Inferior parietal cortex (tissue), 1 donor: ENCODE measurements around the gene CASR.
"Not testable (repeated sequence)": the region's sequence is repeated elsewhere in the genome, so short reads cannot be mapped to it uniquely, and the experiment has no call there.

Experiments
- DNase-seq: peaks from one replicate; pipeline ENCODE4 v3.0.0-alpha.2; 2016; ENCODE audit errors: extremely low spot score

The CASR gene, protein sequence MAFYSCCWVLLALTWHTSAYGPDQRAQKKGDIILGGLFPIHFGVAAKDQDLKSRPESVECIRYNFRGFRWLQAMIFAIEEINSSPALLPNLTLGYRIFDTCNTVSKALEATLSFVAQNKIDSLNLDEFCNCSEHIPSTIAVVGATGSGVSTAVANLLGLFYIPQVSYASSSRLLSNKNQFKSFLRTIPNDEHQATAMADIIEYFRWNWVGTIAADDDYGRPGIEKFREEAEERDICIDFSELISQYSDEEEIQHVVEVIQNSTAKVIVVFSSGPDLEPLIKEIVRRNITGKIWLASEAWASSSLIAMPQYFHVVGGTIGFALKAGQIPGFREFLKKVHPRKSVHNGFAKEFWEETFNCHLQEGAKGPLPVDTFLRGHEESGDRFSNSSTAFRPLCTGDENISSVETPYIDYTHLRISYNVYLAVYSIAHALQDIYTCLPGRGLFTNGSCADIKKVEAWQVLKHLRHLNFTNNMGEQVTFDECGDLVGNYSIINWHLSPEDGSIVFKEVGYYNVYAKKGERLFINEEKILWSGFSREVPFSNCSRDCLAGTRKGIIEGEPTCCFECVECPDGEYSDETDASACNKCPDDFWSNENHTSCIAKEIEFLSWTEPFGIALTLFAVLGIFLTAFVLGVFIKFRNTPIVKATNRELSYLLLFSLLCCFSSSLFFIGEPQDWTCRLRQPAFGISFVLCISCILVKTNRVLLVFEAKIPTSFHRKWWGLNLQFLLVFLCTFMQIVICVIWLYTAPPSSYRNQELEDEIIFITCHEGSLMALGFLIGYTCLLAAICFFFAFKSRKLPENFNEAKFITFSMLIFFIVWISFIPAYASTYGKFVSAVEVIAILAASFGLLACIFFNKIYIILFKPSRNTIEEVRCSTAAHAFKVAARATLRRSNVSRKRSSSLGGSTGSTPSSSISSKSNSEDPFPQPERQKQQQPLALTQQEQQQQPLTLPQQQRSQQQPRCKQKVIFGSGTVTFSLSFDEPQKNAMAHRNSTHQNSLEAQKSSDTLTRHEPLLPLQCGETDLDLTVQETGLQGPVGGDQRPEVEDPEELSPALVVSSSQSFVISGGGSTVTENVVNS

DNA sequence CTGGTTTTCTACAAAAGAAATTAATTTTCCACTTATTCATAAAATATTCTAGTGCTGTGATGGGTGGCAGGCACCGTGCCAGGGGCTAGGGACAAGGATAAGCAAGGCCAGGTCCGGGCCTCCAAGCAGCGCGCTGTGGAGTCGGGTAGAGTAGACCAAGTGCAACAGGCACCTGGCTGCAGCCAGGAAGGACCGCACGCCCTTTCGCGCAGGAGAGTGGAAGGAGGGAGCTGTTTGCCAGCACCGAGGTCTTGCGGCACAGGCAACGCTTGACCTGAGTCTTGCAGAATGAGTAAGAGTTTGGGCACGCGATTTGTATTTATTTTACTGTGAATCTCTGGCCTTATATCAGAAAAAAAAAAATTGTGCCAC lies at the start of gene CASR:
TSS of gene CASR (plus strand) at position 148 of the 372 bp plus-strand sequence. CDS start 70,522 bp downstream, outside the sequence.
- DNase-seq, result no peak

DNA sequence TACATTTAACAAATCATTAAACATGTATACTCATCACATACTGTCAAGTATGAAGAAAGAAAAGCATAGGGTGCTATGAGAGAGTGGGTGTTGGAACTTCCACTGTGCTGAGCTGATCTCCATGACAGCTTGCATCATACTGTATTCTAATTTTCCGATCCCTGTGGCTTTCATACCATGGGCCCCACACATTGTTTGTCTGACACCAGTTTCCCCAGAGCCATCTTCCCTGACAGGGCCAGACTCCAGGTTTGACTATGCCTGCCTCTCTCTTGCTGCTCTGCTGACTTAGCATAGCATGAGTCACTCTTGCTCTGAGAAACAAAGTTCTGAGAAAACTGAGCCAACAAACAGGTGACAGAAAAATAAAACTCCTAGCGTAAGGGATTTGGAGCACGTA lies 37.0 kb upstream of the CASR start:
- DNase-seq, result no peak

DNA sequence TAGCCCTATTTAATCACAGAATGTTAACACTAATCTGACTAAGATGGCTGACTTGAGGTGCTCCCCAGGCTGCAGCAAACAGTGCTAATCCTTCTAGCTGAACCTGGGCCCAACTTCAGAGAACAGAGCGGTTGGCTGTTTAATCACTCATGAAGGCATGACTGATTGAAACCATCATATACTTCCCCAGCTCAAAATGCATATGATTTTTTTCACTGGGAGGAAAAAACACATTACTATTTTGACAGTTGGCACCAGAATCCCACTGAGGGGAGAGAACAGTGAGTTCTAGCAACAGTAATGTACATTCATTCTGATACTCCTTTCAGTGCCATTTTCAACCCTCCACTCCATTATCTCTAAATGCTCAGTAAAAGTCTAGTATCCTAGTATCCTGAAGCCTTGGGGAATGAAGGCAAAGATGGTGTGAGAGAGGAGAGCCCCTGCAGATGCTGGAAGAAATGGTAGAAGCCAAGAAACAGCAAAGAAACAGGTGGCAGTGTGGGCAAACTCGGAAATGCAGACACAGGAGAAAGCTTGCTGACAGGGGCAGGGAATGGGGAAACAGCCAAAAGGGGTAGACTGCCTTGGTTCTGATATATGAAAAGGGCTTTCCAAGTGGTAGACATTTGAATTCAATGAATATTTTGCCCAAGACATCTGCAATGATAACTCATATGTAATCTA lies 34.4 kb upstream of the CASR start:
- no peak for DNase-seq

DNA sequence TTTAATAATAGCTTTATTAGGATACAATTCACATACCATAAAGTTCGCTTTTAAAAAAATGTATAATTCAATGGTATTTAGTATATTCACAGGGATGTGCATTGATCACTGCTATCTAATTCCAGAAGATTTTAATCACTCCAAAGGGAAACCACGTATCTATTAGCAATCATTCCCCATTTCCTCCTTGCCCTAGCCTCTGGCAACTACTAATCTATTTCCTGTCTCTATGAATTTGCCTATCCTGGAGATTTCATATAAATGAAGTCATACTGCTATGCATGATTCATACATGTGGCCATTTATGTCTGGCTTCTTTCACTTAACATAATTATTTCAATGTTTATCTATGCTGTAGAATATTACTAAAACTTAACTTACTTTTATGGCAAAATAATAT lies 32.0 kb upstream of the CASR start:
- DNase-seq, result no peak

DNA sequence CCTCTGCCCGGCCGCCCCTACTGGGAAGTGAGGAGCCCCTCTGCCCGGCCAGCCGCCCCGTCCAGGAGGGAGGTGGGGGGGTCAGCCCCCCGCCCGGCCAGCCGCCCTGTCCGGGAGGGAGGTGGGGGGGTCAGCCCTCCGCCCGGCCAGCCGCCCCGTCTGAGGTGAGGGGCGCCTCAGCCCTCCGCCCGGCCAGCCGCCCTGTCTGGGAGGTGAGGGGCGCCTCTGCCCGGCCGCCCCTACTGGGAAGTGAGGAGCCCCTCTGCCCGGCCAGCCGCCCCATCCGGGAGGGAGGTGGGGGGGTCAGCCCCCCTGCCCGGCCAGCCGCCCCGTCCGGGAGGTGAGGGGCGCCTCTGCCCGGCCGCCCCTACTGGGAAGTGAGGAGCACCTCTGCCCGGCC lies 18.5 kb upstream of the CASR start:
- DNase-seq, result not testable (repeated sequence)

DNA sequence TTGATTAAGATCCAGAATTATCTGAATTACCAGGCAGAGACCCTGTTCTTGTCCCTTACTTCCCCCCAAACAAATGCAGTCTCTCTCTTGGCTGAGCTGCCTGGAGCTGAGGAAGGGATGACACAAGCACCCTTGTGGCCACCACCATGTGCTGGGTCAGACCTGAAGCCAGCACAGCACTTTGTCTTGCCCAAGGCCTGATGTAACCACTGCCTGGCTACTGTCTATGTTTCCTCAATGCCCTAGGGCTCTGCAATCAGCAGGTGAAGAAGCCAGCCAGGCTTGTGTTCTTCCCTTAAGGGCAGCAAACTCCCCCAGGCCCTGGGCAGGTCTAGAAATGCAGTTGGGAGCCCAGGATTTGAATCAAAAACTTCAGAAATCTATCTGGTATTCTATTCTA lies 15.8 kb upstream of the CASR start:
- no peak for DNase-seq

DNA sequence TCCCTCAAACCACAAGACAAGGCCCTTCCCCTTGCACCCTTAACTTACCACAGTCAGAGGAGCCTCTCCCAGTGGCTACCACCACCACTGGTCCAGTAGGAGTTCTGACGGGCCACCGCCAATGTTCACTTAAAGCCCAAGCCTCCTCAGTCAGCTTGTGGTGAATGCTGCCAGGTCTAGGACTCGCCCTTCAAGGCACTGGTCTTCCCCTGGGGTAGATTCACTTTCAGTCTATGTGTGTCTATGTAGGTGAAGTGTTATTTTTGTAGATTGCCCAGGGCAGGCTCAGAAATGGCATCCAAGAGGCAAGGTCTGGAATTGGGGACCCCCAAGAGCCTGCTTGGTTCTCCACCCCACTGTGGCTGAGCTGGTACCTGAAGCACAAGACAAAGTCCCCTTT lies 15.4 kb upstream of the CASR start:
- no peak for DNase-seq

DNA sequence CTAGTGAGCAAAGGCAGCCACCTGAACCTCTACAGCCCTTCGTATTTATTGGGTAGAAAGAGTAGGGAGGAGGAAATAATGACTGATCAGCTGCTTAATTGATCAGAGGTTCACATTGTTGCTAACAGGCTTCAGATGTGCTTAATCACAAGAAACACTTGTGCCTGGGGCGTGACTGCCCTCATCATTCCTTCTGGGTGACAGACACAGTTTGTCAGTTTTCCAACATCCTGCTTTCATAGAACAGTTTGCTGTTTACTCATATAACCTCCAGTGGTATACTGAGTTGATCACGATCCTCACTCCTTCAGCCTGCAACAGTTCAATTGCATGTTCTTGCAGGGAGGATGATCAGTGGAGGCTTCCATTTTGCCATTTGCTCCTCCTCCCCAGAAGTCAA lies 13.6 kb upstream of the CASR start:
- no peak for DNase-seq

DNA sequence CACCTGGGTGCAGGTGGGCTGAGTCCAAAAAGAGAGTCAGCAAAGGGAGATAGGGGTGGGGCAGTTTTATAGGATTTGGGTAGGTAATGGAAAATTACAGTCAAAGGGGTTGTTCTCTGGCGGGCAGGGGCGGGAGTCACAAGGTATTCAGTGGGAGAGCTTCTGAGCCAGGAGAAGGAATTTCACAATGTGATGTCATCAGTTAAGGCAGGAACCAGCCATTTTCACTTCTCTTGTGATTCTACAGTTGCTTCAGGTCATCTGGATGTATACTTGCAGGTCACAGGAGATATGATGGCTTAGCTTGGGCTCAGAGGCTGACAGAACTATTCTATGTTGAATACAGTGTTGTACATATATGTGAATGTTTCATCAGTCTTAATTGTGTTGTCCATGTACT lies 12.1 kb upstream of the CASR start:
- not testable (repeated sequence) for DNase-seq

DNA sequence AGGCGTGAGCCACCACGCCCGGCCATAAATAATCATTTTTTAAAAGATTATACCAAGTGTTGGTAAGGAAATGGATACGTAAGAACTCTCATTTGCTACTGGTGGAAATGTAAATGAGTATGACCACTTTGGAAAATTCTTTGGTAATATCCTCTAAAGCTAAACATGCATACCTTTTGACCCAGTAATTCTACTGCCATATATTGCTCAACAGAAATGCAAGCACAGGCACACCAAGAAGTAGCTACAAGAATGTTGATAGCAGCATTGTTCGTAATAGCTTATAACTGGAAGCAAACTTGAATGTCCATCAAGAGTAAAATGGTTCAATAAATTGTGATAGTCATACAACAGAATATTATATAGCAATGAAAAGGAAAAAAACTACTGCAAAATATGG lies 4.8 kb upstream of the CASR start:
- DNase-seq, result no peak

DNA sequence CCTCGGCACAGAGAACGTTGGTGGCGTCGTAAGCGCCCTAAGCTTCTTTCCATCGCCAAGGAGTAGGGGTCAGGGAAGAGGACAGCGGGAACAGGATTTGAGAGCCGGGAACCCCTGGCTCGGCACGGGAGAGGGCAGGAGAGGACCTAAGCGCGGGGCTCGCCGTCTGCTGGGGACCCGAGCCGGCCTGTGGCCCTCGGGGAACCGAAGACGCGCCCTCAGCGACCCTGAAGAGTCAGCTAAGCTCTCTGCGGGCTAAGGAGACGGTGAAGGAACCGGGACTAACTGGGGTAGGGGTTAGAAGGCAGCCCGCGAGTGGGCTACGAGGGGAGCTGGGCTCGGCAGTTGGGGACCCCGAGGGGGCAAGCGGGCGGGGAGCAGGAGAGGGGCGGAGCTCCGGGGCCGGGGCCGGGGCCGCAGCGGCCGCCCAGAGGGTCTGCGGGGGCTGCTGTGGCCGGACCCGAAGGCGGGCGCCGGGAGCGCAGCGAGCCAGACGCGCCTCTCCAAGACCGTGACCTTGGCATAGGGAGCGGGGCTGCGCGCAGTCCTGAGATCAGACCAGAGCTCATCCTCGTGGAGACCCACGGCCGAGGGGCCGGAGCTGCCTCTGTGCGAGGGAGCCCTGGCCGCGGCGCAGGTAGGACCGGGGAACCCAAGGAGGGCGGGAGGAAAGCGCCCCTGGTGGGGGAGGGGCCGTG lies 574 bp downstream of the CASR start:
- no peak for DNase-seq

DNA sequence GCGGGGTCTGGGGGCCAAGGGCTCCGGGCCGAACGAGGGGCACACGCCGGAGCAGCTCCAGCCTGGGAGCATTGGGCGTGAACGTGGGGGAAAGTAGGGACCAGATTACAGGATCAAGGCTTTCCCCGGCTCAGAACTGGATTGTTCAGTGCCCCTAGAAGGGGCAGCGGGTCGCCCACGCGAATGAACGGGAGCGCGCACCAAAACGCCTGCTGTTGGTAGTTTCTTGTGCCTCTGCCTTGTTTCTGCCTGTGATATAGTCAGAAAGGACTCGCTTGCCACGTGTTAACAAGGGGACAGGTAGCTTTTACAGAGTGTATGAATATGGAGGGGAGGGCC lies 1.1 kb downstream of the CASR start:
- DNase-seq, result no peak

DNA sequence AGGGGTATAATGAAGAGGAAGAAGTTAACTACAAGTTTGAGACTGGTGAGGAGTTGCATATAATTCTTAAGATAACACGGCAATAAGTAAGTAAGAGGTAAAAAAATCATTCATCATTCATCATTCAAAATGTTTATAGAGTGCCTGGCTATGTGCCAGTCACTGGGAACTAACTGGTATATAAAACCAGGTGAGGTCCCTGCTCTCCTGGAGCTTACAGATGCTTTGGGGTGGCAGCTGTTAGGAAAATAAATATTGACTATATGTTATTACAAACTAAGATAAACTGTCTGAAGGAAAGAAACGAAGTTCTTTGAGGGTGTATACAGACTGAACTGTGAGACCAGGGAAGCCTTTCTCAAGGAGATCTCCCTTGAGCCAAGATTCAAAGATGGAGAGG lies 2.9 kb downstream of the CASR start:
- no peak for DNase-seq

DNA sequence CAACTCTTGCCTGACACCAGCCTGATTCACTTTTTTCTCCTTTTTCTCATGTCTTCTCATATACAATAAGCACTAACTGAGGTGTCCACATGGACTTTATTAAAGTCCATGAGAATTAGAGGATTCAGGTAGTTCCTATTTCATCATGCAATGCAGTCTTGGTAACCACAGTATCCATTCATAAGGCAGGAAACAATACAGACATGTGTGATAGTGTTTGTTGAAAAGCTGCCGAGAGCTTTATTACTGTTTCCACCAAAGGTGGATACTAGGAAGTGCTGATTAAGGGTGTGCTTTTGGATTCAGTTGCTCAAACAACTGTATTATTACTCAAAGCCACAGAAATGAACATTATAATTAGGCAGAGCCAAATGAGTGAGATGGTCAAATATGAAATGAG lies 5.3 kb downstream of the CASR start:
- no peak for DNase-seq

DNA sequence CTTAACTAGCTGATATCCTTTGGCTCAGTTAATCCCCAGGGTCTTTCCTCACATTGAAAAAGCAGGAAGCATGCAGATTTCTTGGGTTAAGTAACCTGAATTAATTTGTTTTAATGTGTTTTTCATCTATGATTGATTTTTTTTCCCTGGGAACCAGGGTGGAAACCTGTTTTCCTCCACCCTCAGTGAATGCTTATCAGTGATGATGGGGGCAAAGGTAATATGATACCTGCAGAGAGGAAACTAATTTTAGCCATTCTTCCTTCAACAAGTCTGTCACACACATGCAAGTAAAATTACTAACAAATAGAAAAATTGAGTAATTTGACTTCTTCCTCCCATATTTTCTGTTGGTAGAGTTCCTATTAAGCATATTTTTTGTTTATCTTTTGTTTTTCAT lies 5.9 kb downstream of the CASR start:
- DNase-seq, result no peak

DNA sequence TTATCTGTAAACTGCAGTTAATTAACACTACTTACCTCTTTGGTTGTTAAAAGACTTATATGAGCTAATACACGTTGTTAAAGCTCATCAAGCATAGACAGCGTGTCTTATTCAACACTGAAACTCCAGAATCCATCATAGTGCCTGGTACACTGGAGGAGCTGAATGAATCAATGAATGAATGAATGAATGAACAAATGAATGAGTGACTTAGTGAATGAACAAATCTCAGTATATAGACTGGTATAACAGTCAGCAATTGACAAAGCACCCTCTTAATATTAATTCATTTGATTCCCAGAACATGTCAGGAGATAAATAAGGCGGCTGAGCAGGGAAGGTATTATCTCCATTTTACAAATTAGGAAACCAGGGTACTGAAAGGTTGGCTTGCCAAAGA lies 7.1 kb downstream of the CASR start:
- no peak for DNase-seq

DNA sequence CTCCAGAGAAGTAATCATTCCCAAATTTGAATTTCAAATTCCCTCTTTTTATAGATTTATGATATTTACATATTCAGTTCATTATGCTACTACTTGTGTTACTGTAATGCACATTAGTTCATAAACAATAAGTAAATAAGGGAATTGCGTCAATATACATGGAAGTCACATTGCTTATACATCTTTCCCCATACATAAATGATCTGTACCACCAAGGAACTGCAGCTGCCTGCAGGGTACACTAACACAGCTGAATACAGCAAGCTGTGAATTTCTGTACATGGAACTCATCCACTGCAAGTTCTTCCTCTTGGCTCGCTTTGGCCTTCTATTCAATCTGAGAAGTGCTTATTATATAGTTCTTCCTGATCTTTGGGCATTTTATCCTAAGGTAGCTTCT lies 15.5 kb downstream of the CASR start:
- DNase-seq, result no peak

DNA sequence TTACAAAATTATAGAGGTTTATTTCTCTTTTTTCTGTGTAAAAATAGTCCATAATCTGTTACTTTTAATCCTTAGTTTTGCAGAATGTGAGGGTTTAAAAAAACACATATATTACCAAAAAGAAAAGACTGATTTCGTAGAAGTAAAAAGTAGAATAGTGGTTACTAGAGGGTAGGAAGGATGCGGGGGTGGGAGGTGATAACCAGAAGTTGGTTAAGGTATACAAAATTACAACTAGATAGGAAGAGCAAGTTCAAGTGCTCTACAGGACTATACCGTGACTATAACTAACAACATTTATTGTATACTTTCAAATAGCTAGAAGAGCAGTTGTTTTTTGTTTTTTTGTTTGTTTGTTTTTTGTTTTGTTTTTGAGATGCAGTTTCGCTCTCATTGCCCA lies 16.1 kb downstream of the CASR start:
- DNase-seq, result no peak

DNA sequence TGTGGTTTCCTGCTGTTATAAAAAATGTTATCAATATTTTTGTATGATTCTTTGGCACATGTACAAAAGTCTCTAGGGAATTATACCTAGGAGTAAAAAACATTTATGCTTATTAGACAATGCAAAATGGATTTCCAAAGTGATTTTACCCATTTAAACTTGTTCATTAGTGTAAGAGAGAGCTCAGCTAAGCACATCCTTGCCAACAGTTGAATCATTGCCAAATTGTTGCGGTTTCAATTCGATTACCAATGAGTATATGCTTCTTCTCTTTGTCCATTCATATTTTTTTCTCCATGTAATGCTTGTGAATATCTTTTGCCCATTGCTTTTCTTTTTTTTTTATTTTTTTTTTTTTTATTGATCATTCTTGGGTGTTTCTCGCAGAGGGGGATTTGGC lies 17.2 kb downstream of the CASR start:
- no peak for DNase-seq

DNA sequence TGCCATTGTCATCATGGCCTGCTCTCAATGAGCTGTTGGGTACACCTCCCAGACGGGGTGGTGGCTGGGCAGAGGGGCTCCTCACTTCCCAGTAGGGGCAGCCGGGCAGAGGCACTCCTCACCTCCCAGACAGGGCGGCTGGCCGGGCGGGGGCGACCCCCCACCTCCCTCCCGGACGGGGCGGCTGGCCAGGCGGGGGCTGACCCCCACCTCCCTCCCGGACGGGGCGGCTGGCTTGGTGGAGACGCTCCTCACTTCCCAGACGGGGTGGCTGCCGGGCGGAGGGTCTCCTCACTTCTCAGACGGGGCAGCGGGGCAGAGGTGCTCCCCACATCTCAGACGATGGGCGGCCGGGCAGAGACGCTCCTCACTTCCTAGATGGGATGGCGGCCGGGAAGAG lies 18.0 kb downstream of the CASR start:
- not testable (repeated sequence) for DNase-seq

DNA sequence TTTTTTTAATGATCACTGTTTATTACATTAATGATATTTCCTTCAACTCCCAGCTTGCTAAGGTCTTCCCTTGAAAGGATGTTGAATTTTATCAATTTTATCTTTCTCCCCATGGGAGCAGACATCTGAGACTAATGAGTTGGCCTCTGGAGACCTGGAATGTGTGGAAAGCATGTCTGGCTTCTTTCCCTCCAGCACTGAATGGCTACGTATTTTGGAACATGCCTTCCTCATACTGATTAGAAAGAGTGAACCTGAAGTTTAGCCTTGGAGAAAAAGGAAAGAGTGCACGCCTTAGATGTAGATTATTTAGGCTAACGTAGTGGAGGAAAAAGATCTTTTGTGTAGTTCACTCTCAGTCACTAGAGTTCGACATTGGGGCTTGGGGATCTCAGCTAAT lies 25.1 kb downstream of the CASR start:
- no peak for DNase-seq

DNA sequence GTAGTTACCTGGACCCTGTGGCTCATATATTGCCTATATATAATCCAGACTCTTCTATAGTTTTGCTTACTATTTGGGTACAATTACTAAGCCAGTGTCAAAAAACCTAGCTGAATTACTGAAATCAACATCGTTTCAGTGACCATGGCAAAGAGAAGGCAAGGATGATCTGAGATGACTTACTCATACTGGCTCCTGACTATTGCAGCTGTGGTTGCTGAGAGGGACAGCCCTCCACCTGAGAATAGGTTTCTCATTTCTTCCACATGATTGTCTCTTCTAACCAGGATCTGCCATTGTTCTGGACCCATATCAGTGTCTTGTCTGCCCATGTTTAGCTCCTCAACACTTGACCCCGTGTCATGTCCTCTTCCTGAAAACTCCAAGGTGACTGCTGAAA lies 30.2 kb downstream of the CASR start:
- DNase-seq, result no peak
